HEK293 (cell line): Measurements from ENCODE around the gene TRUB2.

ENCODE experiments used
- GLI2 ChIP-seq: fragments of 450-650 bp; formaldehyde crosslinking; IDR thresholded peaks from 2 replicates; pipeline ENCODE4; 2017; ENCODE audit warnings: missing biosample characterization, missing genetic modification characterization, low read depth, borderline replicate concordance
- HIC1 ChIP-seq: fragments of 450-650 bp; formaldehyde crosslinking; IDR thresholded peaks from 2 replicates; pipeline ENCODE4 v1.5.1; 2016; ENCODE audit warnings: missing biosample characterization, missing genetic modification characterization
- SCRT1 ChIP-seq: fragments of 450-650 bp; formaldehyde crosslinking; IDR thresholded peaks from 2 replicates; pipeline ENCODE4 v1.5.1; 2016; ENCODE audit warnings: missing biosample characterization, missing genetic modification characterization, borderline replicate concordance
- SCRT2 ChIP-seq: fragments of 450-650 bp; formaldehyde crosslinking; IDR thresholded peaks from 2 replicates; pipeline ENCODE4 v1.5.1; 2016; ENCODE audit warnings: missing biosample characterization, missing genetic modification characterization
- SP3 ChIP-seq: fragments of 450-650 bp; formaldehyde crosslinking; IDR thresholded peaks from 2 replicates; pipeline ENCODE4 v1.5.1; 2016; ENCODE audit warnings: missing biosample characterization, missing genetic modification characterization
- ZBTB10 ChIP-seq: fragments of 450-650 bp; formaldehyde crosslinking; IDR thresholded peaks from 2 replicates; pipeline ENCODE4 v1.5.1; 2016; ENCODE audit warnings: missing biosample characterization, missing genetic modification characterization
- ZBTB17 ChIP-seq: fragments of 450-650 bp; formaldehyde crosslinking; IDR thresholded peaks from 2 replicates; pipeline ENCODE4 v1.5.1; 2016; ENCODE audit warnings: missing biosample characterization, missing genetic modification characterization
- ZNF112 ChIP-seq: fragments of 450-650 bp; formaldehyde crosslinking; IDR thresholded peaks from 2 replicates; pipeline ENCODE4 v1.5.0; 2017; ENCODE audit warnings: missing biosample characterization, missing genetic modification characterization
- ZNF140 ChIP-seq: fragments of 450-650 bp; formaldehyde crosslinking; IDR thresholded peaks from 2 replicates; pipeline ENCODE4 v1.5.1; 2016; ENCODE audit warnings: missing biosample characterization, missing genetic modification characterization
- ZNF148 ChIP-seq: fragments of 450-650 bp; formaldehyde crosslinking; IDR thresholded peaks from 2 replicates; pipeline ENCODE4 v1.5.0; 2017; ENCODE audit warnings: missing biosample characterization, missing genetic modification characterization, borderline replicate concordance
- ZNF248 ChIP-seq: fragments of 450-650 bp; formaldehyde crosslinking; IDR thresholded peaks from 2 replicates; pipeline ENCODE4 v1.5.1; 2017; ENCODE audit warnings: missing biosample characterization, missing genetic modification characterization
- ZNF26 ChIP-seq: fragments of 450-650 bp; formaldehyde crosslinking; IDR thresholded peaks from 2 replicates; pipeline ENCODE4 v1.5.1; 2016; ENCODE audit warnings: missing biosample characterization, missing genetic modification characterization
- ZNF292 ChIP-seq: fragments of 450-650 bp; formaldehyde crosslinking; IDR thresholded peaks from 2 replicates; pipeline ENCODE4 v1.5.1; 2016; ENCODE audit warnings: low read depth, missing biosample characterization, missing genetic modification characterization, borderline replicate concordance
- ZNF311 ChIP-seq: fragments of 450-650 bp; formaldehyde crosslinking; IDR thresholded peaks from 2 replicates; pipeline ENCODE4 v1.5.1; 2017; ENCODE audit warnings: missing biosample characterization, missing genetic modification characterization, borderline replicate concordance
- ZNF366 ChIP-seq: fragments of 450-650 bp; formaldehyde crosslinking; conservative IDR thresholded peaks from 2 replicates; pipeline ENCODE4 v1.5.1; 2016; ENCODE audit warnings: missing biosample characterization, missing genetic modification characterization
- ZNF391 ChIP-seq: fragments of 450-650 bp; formaldehyde crosslinking; IDR thresholded peaks from 2 replicates; pipeline ENCODE4 v1.5.1; 2016; ENCODE audit warnings: low read depth, missing biosample characterization, missing genetic modification characterization, borderline replicate concordance
- ZNF416 ChIP-seq: fragments of 450-650 bp; formaldehyde crosslinking; IDR thresholded peaks from 2 replicates; pipeline ENCODE4 v1.5.1; 2016; ENCODE audit warnings: missing biosample characterization, missing genetic modification characterization
- ZNF529 ChIP-seq: fragments of 450-650 bp; formaldehyde crosslinking; IDR thresholded peaks from 2 replicates; pipeline ENCODE4 v1.5.1; 2017; ENCODE audit warnings: missing genetic modification characterization, missing biosample characterization; ENCODE audit not compliant: insufficient replicate concordance
- ZNF530 ChIP-seq: fragments of 450-650 bp; formaldehyde crosslinking; IDR thresholded peaks from 2 replicates; pipeline ENCODE4 v1.5.1; 2016; ENCODE audit warnings: low read depth, missing biosample characterization, missing genetic modification characterization
- ZNF548 ChIP-seq: fragments of 450-650 bp; formaldehyde crosslinking; IDR thresholded peaks from 2 replicates; pipeline ENCODE4 v1.5.1; 2016; ENCODE audit warnings: missing biosample characterization, missing genetic modification characterization
- ZNF629 ChIP-seq: fragments of 450-650 bp; formaldehyde crosslinking; IDR thresholded peaks from 2 replicates; pipeline ENCODE4 v1.5.1; 2017; ENCODE audit warnings: missing biosample characterization, missing genetic modification characterization
- ZNF768 ChIP-seq: fragments of 450-650 bp; formaldehyde crosslinking; IDR thresholded peaks from 2 replicates; pipeline ENCODE4 v1.5.1; 2018; ENCODE audit warnings: missing biosample characterization, mild to moderate bottlenecking, missing genetic modification characterization
- ZSCAN30 ChIP-seq: fragments of 450-650 bp; IDR thresholded peaks from 2 replicates; pipeline ENCODE4 v1.5.1; 2018; ENCODE audit warnings: missing biosample characterization, mild to moderate bottlenecking, missing genetic modification characterization, moderate library complexity
- TF ChIP-seq, protein P1 (sequence below): fragments of 450-650 bp; formaldehyde crosslinking; IDR thresholded peaks from 2 replicates; pipeline ENCODE4 v1.5.1; 2016; ENCODE audit warnings: missing biosample characterization, missing genetic modification characterization
- TF ChIP-seq, protein P2 (sequence below): fragments of 450-650 bp; formaldehyde crosslinking; IDR thresholded peaks from 2 replicates; pipeline ENCODE4 v1.5.1; 2016; ENCODE audit warnings: missing biosample characterization, missing genetic modification characterization, low read depth

Gene TRUB2

DNA sequence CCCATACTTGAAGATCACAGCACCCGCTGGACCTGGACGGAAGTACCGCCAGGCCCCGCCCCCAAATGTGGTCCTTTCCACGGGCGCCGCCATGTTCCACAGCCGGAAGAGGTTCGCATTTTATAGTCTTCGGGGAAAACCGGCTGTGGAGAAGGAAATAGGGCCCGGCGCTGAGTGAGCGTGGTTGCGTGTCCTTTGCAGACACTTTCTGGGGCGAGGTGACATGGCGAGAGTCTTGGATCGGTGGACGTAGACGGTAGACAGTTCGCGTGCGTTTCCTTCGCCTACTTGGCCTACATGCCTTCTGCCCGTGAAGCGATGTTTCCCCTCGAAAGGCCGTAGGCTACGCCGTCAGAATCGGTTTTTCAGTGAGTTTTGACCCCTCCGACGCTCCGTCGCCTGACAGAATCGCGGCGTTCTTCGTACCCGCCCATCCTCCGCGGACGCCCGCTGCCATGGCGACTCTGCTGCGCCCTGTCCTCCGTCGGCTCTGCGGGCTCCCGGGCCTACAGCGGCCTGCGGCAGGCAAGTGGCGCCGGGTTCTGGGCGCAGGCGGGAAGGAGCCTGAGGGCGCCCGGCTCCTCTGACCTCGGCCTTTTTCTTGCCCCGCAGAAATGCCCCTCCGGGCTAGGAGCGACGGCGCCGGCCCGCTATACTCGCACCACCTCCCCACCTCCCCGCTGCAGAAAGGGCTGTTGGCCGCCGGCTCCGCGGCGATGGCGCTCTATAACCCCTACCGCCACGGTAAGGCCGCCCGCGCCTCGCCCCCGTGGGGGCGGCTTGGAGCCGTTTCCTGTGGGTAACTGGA is at the start of gene TRUB2, which contains the start of gene COQ4 (continued):
- peak; percentile 80; the same call in 1 of the 2 replicates for TF ChIP-seq ZNF148 (tag by site-specific recombination)
- TF ChIP-seq SP3 (tag by site-specific recombination): peak; percentile 91
- no peak for TF ChIP-seq ZNF248 (tag by site-specific recombination)
- TF ChIP-seq ZNF26 (tag by site-specific recombination): no peak
- TF ChIP-seq ZBTB17 (tag by site-specific recombination): peak; percentile 95
- TF ChIP-seq, protein P1, sequence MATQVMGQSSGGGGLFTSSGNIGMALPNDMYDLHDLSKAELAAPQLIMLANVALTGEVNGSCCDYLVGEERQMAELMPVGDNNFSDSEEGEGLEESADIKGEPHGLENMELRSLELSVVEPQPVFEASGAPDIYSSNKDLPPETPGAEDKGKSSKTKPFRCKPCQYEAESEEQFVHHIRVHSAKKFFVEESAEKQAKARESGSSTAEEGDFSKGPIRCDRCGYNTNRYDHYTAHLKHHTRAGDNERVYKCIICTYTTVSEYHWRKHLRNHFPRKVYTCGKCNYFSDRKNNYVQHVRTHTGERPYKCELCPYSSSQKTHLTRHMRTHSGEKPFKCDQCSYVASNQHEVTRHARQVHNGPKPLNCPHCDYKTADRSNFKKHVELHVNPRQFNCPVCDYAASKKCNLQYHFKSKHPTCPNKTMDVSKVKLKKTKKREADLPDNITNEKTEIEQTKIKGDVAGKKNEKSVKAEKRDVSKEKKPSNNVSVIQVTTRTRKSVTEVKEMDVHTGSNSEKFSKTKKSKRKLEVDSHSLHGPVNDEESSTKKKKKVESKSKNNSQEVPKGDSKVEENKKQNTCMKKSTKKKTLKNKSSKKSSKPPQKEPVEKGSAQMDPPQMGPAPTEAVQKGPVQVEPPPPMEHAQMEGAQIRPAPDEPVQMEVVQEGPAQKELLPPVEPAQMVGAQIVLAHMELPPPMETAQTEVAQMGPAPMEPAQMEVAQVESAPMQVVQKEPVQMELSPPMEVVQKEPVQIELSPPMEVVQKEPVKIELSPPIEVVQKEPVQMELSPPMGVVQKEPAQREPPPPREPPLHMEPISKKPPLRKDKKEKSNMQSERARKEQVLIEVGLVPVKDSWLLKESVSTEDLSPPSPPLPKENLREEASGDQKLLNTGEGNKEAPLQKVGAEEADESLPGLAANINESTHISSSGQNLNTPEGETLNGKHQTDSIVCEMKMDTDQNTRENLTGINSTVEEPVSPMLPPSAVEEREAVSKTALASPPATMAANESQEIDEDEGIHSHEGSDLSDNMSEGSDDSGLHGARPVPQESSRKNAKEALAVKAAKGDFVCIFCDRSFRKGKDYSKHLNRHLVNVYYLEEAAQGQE (tag by site-specific recombination): peak; percentile 48; the same call in 1 of the 2 replicates
- TF ChIP-seq ZNF292 (tag by site-specific recombination): no peak
- peak; percentile 55 for TF ChIP-seq SCRT2
- TF ChIP-seq ZSCAN30: peak; percentile 93
- TF ChIP-seq ZNF416 (tag by site-specific recombination): no peak
- no peak for TF ChIP-seq HIC1 (tag by site-specific recombination)
- no peak; the same call in none of the 2 replicates for TF ChIP-seq ZNF391
- no peak for TF ChIP-seq ZNF311 (tag by site-specific recombination)
- TF ChIP-seq, protein P2, sequence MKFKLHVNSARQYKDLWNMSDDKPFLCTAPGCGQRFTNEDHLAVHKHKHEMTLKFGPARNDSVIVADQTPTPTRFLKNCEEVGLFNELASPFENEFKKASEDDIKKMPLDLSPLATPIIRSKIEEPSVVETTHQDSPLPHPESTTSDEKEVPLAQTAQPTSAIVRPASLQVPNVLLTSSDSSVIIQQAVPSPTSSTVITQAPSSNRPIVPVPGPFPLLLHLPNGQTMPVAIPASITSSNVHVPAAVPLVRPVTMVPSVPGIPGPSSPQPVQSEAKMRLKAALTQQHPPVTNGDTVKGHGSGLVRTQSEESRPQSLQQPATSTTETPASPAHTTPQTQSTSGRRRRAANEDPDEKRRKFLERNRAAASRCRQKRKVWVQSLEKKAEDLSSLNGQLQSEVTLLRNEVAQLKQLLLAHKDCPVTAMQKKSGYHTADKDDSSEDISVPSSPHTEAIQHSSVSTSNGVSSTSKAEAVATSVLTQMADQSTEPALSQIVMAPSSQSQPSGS (tag by site-specific recombination): no peak
- TF ChIP-seq ZBTB10 (tag by site-specific recombination): peak; percentile 66; the same call in 1 of the 2 replicates
- no peak; the same call in 1 of the 2 replicates for TF ChIP-seq ZNF366
- TF ChIP-seq ZNF629 (tag by site-specific recombination): peak; percentile 91
- no peak for TF ChIP-seq ZNF140 (tag by site-specific recombination)
- no peak for TF ChIP-seq ZNF529 (tag by site-specific recombination)
- TF ChIP-seq ZNF112 (tag by site-specific recombination): no peak
- TF ChIP-seq SCRT1 (tag by site-specific recombination): no peak
- no peak for TF ChIP-seq ZNF530
- TF ChIP-seq ZNF548 (tag by site-specific recombination): no peak
- TF ChIP-seq GLI2 (tag by site-specific recombination): no peak
- no peak; the same call in 1 of the 2 replicates for TF ChIP-seq ZNF768 (tag by site-specific recombination)
